Glutamatergic neuron (in vitro differentiated cells): ENCODE data around the gene ATE1. TPM values are rescaled to one million over a fixed set of nuclear protein-coding genes. Genes with fewer than 3 reads are reported as not detected.

Experiments used
- DNase-seq: peaks from one replicate; pipeline ENCODE4 v3.0.0; 2022
- H3K27ac Mint-ChIP-seq: one replicate; pipeline ENCODE4 v1.8.0; 2020; ENCODE audit warnings: mild to moderate bottlenecking, mixed read lengths, inconsistent platforms; ENCODE audit not compliant: unreplicated experiment
- H3K27me3 Mint-ChIP-seq: one replicate; pipeline ENCODE4 v1.8.0; 2020; ENCODE audit warnings: mild to moderate bottlenecking, moderate library complexity, mixed read lengths, inconsistent platforms; ENCODE audit not compliant: unreplicated experiment
- H3K36me3 Mint-ChIP-seq: one replicate; pipeline ENCODE4 v1.8.0; 2020; ENCODE audit warnings: mild to moderate bottlenecking, mixed read lengths, inconsistent platforms; ENCODE audit not compliant: unreplicated experiment
- H3K4me1 Mint-ChIP-seq: one replicate; pipeline ENCODE4 v1.8.0; 2020; ENCODE audit warnings: mild to moderate bottlenecking, low read depth, mixed read lengths, inconsistent platforms; ENCODE audit not compliant: unreplicated experiment
- H3K4me3 Mint-ChIP-seq: one replicate; pipeline ENCODE4 v1.8.0; 2020; ENCODE audit warnings: mild to moderate bottlenecking, mixed read lengths, inconsistent platforms; ENCODE audit not compliant: unreplicated experiment
- H3K9me3 Mint-ChIP-seq: one replicate; pipeline ENCODE4 v1.8.0; 2020; ENCODE audit warnings: mild to moderate bottlenecking, moderate library complexity, mixed read lengths, inconsistent platforms; ENCODE audit not compliant: unreplicated experiment
- CTCF ChIP-seq: fragments of 200-600 bp; sonication (generic); IDR thresholded peaks from one replicate; pipeline ENCODE4 v1.5.0; 2021; ENCODE audit not compliant: partially characterized antibody, unreplicated experiment
- total RNA-seq: library from RNA; stranded (reverse); fragmentation: NEBNext Ultra II Directional; extraction: Animal tissue kit (Norgen Biotek cat#: 25700); gene quantifications from one replicate; pipeline ENCODE4 v1.2.1, GENCODE V29; 2021; ENCODE audit not compliant: unreplicated experiment

The ATE1 gene
- total RNA-seq, 1 donor from 2014 or later, result 30.4 TPM

- peaks cover 5% of the 10 kb centered on the region for H3K4me1 Mint-ChIP-seq
- no peak overlapping the region for H3K27ac Mint-ChIP-seq
- no peak overlapping the region for H3K4me3 Mint-ChIP-seq
- H3K27me3 Mint-ChIP-seq, result no peaks in the 10 kb centered on the region
- DNase-seq, result no peak
- no peaks in the 10 kb centered on the region for H3K9me3 Mint-ChIP-seq
- H3K36me3 Mint-ChIP-seq, result no peaks in the 10 kb centered on the region
- no peak for TF ChIP-seq CTCF
Measured at GRCh38 chr10:121796342-121796741, 131.5 kb downstream of the ATE1 start.

- Mint-ChIP-seq H3K27me3 (no peaks in the 10 kb centered on the region), H3K4me1 (no peaks in the 10 kb centered on the region), H3K27ac (no peak overlapping the region), H3K36me3 (no peaks in the 10 kb centered on the region), H3K9me3 (no peaks in the 10 kb centered on the region), H3K4me3 (no peak overlapping the region)
- TF ChIP-seq CTCF, result no peak
- no peak for DNase-seq
Measured at GRCh38 chr10:121792198-121792597, 135.6 kb downstream of the ATE1 start.

- no peaks in the 10 kb centered on the region for H3K27me3 Mint-ChIP-seq
- H3K36me3 Mint-ChIP-seq, result no peaks in the 10 kb centered on the region
- H3K27ac Mint-ChIP-seq, result no peak overlapping the region
- H3K4me1 Mint-ChIP-seq, result no peaks in the 10 kb centered on the region
- DNase-seq, result no peak
- H3K9me3 Mint-ChIP-seq, result no peaks in the 10 kb centered on the region
- no peak for TF ChIP-seq CTCF
- H3K4me3 Mint-ChIP-seq, result no peak overlapping the region
Measured at GRCh38 chr10:121791761-121792160, 136.1 kb downstream of the ATE1 start.

GRCh38 chr10:121788717-121789116, 139.1 kb downstream of the ATE1 start:
- Mint-ChIP-seq H3K4me1 (no peaks in the 10 kb centered on the region), H3K9me3 (no peaks in the 10 kb centered on the region), H3K36me3 (no peaks in the 10 kb centered on the region), H3K27ac (no peak overlapping the region), H3K4me3 (no peak overlapping the region), H3K27me3 (no peaks in the 10 kb centered on the region)
- TF ChIP-seq CTCF, result no peak
- DNase-seq, result no peak

- no peak for TF ChIP-seq CTCF
- H3K27me3 Mint-ChIP-seq, result no peaks in the 10 kb centered on the region
- no peak overlapping the region for H3K4me3 Mint-ChIP-seq
- H3K9me3 Mint-ChIP-seq, result no peaks in the 10 kb centered on the region
- H3K36me3 Mint-ChIP-seq, result no peaks in the 10 kb centered on the region
- H3K4me1 Mint-ChIP-seq, result no peaks in the 10 kb centered on the region
- no peak overlapping the region for H3K27ac Mint-ChIP-seq
- DNase-seq, result no peak
Measured at GRCh38 chr10:121788115-121788514, 139.7 kb downstream of the ATE1 start.
